Choroid plexus epithelial cell (primary cell): ENCODE data around the gene CLN5.

Experiments used
- DNase-seq: peaks from one replicate; pipeline ENCODE4 v3.0.0-alpha.2; 2010; ENCODE audit warnings: low read depth
- H3K4me3 ChIP-seq: 2 replicates; pipeline ENCODE4 v1.5.1; 2011; ENCODE audit warnings: low read depth, mild to moderate bottlenecking, control low read depth, low read length, moderate library complexity
- CTCF ChIP-seq: conservative IDR thresholded peaks from 2 replicates; pipeline ENCODE4 v1.5.1; 2011; ENCODE audit warnings: low read depth, mild to moderate bottlenecking, control low read depth, inconsistent platforms, low read length, moderate library complexity

Gene CLN5

DNA sequence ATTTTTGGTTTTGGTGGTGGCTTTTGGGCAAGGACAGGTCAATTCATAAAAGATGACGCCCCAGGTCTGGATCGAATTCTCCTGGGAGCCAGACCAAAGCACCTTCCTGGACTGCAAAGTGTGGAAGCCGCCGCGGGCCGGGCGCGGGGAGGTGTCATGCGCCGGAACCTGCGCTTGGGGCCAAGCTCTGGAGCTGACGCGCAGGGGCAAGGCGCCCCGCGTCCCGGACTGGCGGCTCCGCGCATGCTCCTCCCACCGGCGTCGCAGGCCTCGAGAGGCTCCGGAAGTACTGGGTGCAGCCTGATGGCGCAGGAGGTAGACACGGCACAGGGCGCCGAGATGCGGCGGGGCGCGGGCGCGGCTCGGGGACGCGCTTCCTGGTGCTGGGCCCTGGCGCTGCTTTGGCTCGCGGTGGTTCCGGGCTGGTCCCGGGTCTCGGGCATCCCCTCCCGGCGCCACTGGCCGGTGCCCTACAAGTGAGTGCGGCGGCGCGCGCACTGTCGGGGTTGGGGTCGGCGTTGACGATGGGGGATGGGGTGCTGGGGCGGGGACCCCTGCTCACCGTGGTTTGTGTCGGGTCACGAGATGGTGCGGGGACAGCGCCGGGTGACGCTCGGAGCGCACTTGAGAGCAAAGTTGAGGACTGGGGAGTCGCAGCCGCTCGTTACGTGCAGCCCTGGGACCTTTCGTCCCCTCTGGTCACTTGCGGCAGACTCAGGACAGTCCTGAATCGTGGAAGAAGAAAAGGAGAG lies at the start of gene CLN5:
TSS of gene CLN5 (plus strand) at position 286 of the 752 bp plus-strand sequence. CDS start at position 304, 18 bp downstream.
- H3K4me3 ChIP-seq: peak within 1 kb of the TSS; percentile 95
- peak; percentile 93 for DNase-seq

DNA sequence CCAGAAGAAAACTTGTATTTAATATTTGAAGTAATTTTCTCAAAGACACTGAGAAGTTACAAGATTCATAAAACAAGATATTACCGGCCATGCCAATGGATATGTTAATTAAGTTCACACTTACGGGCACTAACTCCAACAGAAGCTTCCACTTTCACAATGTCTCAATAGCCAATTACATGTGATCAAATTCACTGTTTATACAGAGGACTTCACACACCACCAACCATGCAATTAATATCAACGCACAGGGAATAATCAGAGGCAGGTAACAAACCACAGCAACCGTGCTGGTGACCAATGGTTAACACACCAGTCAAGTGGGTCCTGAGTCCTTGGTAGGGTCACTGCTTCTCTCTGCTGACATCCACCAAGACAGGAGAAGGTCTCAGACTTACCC lies 49.5 kb upstream of the CLN5 start:
- DNase-seq: no peak
- H3K4me3 ChIP-seq: no peak overlapping the region
- no peak for TF ChIP-seq CTCF

More for the DNA sequence above, at the start of gene CLN5:
- TF ChIP-seq CTCF: no peak

DNA sequence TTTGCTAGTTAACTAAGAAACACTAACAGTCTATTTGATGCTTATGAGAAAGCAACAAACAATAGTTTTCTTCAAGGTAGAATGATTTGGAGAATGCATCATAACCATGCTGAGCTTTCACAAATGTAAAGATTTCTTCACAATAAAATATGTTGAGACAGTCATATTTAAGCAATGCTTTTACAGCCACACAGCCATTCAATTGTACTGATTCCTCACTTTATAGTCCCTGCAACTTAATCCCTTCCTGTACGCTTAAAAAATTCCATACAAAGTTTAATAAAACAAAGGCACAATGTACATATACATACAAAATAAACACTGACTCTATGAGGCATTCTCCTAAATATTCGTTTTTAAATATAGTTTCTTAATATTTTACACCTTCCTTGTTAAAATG lies 48.2 kb upstream of the CLN5 start:
- DNase-seq: no peak
- no peak overlapping the region for H3K4me3 ChIP-seq
- no peak for TF ChIP-seq CTCF

GRCh38 chr13:76944456-76944855 lies 47.4 kb upstream of the CLN5 start:
- peak; percentile 70 for DNase-seq
- no peak for TF ChIP-seq CTCF
- H3K4me3 ChIP-seq: no peak overlapping the region

- no peak for DNase-seq
- TF ChIP-seq CTCF: no peak
- no peak within 1 kb of the TSS for H3K4me3 ChIP-seq
These were observed 43.7 kb upstream of the CLN5 start, which contains the start of gene ACOD1 for GRCh38 chr13:76948149-76948548. TSS of gene ACOD1 (plus strand) at chr13:76948511. CDS start at chr13:76948559, 48 bp downstream.

DNA sequence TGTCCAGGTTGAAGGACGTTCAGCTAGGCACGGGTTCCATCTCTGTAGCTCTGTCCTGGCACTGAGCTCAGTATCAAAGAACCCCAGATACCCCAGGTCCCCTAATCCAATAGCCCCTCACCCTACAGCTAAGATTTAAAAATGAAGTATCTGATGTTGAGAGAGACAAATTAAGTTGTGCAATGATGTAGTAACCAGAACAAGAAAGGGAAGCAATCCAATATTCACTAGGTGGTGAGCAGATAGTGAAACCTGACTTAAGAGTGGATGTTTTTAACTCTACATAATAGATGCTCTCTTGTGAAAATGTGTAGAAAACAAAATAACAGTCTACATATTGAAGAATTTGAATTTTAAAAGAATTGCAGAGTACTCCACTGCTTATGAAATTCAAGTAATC lies 41.8 kb upstream of the CLN5 start:
- no peak for DNase-seq
- no peak for TF ChIP-seq CTCF
- no peak overlapping the region for H3K4me3 ChIP-seq

DNA sequence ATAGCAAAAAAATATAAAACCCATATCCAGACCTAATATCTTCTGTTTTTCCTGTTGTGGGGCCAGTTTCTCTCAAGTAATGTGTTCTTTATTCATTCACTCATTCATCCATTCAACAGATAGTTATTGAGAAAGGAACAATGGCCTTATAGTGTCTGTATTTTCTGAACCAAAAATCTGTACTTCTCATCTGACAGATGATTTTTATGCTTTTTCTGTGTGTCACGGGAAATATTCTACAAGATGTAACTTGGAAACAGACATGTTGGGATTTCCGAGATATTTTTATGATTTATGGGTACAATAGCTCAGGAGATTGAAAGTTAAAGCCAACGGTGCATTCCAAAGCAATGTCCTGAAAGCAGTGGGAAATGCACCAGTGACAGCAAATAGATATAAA lies 37.9 kb upstream of the CLN5 start:
- TF ChIP-seq CTCF: no peak
- no peak for DNase-seq
- H3K4me3 ChIP-seq: no peak overlapping the region
